ENCODE measurements around the gene C19orf53. TPM values are rescaled to one million over a fixed set of nuclear protein-coding genes. Genes with fewer than 3 reads are reported as not detected.
"Not testable (repeated sequence)": the region's sequence is repeated elsewhere in the genome, so short reads cannot be mapped to it uniquely, and the experiment has no call there.

Gene C19orf53
- total and polyA plus RNA-seq, 9 of the 15 experiments (the other 6 are each of a cell fraction or from before 2014, with no cell fraction given), result 98.5 to 441 (median 164) TPM

DNA sequence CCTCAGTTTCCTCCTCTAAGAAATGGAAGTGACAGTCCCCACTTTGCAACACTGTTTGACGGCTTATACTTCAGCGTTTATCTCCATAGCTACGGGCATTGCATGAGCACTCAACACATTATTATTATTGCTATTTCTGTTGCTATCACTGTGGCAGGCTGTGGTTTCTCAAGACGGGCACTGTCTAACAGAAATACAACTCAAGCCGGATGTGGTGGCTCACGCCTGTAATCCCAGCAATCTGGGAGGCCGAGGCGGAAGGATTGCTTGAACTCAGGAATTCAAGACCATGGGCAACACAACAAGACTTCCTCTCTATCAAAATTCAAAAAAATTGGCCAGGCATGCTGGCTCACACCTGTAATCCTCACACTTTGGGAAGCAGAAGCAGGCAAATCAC is 16.1 kb downstream of the C19orf53 start:
- BruUV-seq (replicated peaks), result no TSS peak
- Histone ChIP-seq H3K4me1 (replicated peaks in 1 of 2; ENCODE audit: control insufficient read depth in 2 of 2, insufficient read depth in 2 of 2, low read length in 2 of 2) (peaks cover 0 to 23% of the 10 kb centered on the region in 2 experiments; a peak in 4 of 5 replicates), H3K9ac (ENCODE audit: insufficient read depth in 1 of 2, low read depth in 2 of 2, low read length in 2 of 2) (peak overlapping the region in 1 of 2 experiments; percentile 64; a peak in 1 of 4 replicates), H4K20me1 (replicated peaks; ENCODE audit: control insufficient read depth, insufficient read depth, low read length) (no peaks in the 10 kb centered on the region), H3K4me3 (no peak overlapping the region), H3K4me2 (ENCODE audit: insufficient read depth, low read length) (no peak overlapping the region), H3K79me2 (ENCODE audit: control insufficient read depth, insufficient read depth, low read length) (no peaks in the 10 kb centered on the region), H3K36me3 (ENCODE audit: control insufficient read depth, insufficient read depth, low read length) (no peaks in the 10 kb centered on the region), H3K9me1 (ENCODE audit: control insufficient read depth, insufficient read depth, low read length) (no peaks in the 10 kb centered on the region), H2AFZ (ENCODE audit: low read depth, low read length) (no peak overlapping the region), H3K27me3 (ENCODE audit: control insufficient read depth in 2 of 2, insufficient read depth in 2 of 2, low read length in 2 of 2) (no peaks in the 10 kb centered on the region), H3K27ac (ENCODE audit: extremely low read depth, low read depth, low read length) (no peak overlapping the region), H3K9me3 (replicated peaks; ENCODE audit: control insufficient read depth, insufficient read depth, low read depth, low read length) (no peaks in the 10 kb centered on the region)
- ChIA-PET CTCF (ENCODE audit: low intra/inter-chr PET ratio) (interaction anchor here (0.7 kb wide), 1 partner anchor 48 kb away, joined by 3 read pairs; no protein-coding TSS in a partner anchor), POLR2A (no interaction called here)
- WGBS (ENCODE audit: insufficient coverage, low coverage, missing lambda C conversion rate), result 60% methylated on average over 7 of the region's 8 CpGs
- ATAC-seq (no peak), DNase-seq (ENCODE audit: extremely low read depth in 1 of 4, low spot score in 3 of 4) (no peak), FAIRE-seq (no peak)
- TF ChIP-seq ARHGAP35 (IDR thresholded peaks at IDR 0.05; ENCODE audit: partially characterized antibody), result no peak
- no peak for TF ChIP-seq HDAC6 (IDR thresholded peaks at IDR 0.05; ENCODE audit: low read depth, low read length)
- TF ChIP-seq KLF6 (CRISPR knock-in tag; IDR thresholded peaks at IDR 0.05; ENCODE audit: borderline replicate concordance), result no peak
- in situ Hi-C loops (cut with MboI) (no loop called here), intact Hi-C loops (cut with micrococcal nuclease) (no loop called here)

DNA sequence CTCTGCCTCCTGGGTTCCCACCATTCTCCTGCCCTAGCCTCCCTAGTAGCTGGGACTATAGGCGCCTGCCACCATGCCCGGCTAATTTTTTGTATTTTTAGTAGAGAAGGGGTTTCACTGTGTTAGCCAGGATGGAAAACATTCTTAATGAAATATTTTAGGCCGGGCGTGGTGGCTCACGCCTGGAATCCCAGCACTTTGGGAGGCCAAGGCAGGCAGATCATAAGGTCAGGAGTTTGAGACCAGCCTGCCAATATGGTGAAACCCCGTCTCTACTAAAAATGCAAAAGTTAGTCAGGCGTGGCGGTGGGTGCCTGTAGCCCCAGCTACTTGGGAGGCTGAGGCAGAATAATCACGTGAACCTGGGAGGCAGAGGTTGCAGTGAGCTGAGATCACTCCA is 19.1 kb downstream of the C19orf53 start:
- H3K9me3 ChIP-seq (replicated peaks; ENCODE audit: control insufficient read depth, insufficient read depth, low read depth, low read length); in situ Hi-C loops (cut with MboI); H4K20me1 ChIP-seq (replicated peaks; ENCODE audit: control insufficient read depth, insufficient read depth, low read length); BruUV-seq (replicated peaks); intact Hi-C loops (cut with micrococcal nuclease); ATAC-seq; H2AFZ ChIP-seq (ENCODE audit: low read depth, low read length); DNase-seq (ENCODE audit: extremely low read depth in 1 of 4, low spot score in 3 of 4); H3K4me3 ChIP-seq; H3K9ac ChIP-seq (ENCODE audit: insufficient read depth in 1 of 2, low read depth in 2 of 2, low read length in 2 of 2); H3K9me1 ChIP-seq (ENCODE audit: control insufficient read depth, insufficient read depth, low read length); H3K79me2 ChIP-seq (ENCODE audit: control insufficient read depth, insufficient read depth, low read length); H3K36me3 ChIP-seq (ENCODE audit: control insufficient read depth, insufficient read depth, low read length); CTCF ChIA-PET (ENCODE audit: low intra/inter-chr PET ratio); H3K27ac ChIP-seq (ENCODE audit: extremely low read depth, low read depth, low read length); H3K27me3 ChIP-seq (ENCODE audit: control insufficient read depth in 2 of 2, insufficient read depth in 2 of 2, low read length in 2 of 2); H3K4me2 ChIP-seq (ENCODE audit: insufficient read depth, low read length); POLR2A ChIA-PET; FAIRE-seq: not testable (repeated sequence)
- H3K4me1 ChIP-seq (replicated peaks in 1 of 2; ENCODE audit: control insufficient read depth in 2 of 2, insufficient read depth in 2 of 2, low read length in 2 of 2), result peaks cover 9 to 33% of the 10 kb centered on the region in 2 experiments; a peak in 4 of 5 replicates
- 85% methylated on average over 9 of the region's 9 CpGs for WGBS (ENCODE audit: insufficient coverage, low coverage, missing lambda C conversion rate)

Measured in K562 (cell line).